Central memory CD4-positive, alpha-beta T cell (primary cell): ENCODE results near the gene SPAST.
"Not testable (repeated sequence)": the region's sequence is repeated elsewhere in the genome, so short reads cannot be mapped to it uniquely, and the experiment has no call there.

Experiments
- DNase-seq: peaks from one replicate; pipeline ENCODE4 v3.0.0; 2022

The SPAST gene

DNA sequence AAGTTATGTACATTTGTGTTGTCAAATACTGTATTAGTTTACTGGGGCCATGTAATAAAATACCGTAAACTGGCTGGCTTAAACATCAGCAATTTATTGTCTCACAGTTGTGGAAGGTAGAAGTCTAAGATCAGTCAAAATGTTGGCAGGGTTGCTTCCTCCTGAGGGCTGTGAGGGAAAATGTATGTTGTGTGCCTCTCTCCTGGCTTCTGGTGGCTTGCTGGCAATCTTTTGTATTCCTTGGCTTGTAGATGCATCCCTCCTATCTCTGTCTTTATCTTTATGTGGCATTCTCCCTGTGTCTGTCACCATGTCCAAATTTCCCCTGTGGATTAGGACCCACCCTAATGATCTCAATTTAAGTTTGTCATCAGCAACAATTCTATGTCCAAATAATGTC, 65.3 kb downstream of the SPAST start:
- DNase-seq: no peak

DNA sequence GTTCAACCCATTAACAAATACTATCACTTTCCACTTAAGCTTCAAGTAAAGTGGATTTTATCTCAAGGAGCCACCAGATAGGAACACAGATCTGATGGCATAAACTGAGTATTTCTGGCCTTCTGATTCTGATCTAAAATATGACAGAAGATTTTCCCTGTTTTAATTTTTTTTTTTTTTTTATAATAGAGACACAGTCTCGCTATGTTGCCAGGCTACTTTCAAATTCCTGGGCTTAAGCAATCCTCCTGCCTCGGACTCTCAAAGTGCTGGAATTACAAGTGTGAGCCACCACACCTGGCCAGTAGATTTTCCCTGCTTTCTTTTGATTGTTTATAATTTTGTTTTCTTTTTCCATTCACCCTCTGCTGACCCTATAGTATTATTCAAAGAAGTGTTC, 65.7 kb downstream of the SPAST start:
- no peak for DNase-seq

DNA sequence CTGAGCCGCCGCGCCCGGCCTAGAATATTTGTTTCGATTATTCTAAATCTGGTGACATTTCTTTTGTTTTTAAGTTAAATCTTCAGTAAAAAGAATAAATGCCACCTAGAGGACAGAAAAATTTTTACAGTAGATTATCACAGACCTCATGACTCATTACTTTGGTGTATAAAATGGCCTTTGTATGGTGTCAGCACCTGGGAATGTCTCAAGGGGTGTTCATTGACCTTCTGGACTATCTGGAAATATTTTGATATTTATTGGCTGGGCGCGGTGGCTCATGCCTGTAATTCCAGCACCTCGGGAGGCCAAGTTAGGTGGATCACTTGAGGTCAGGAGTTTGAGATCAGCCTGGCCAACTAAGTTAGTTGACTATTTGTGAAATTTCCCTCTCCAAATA, 72.1 kb downstream of the SPAST start:
- DNase-seq: peak; percentile 4

DNA sequence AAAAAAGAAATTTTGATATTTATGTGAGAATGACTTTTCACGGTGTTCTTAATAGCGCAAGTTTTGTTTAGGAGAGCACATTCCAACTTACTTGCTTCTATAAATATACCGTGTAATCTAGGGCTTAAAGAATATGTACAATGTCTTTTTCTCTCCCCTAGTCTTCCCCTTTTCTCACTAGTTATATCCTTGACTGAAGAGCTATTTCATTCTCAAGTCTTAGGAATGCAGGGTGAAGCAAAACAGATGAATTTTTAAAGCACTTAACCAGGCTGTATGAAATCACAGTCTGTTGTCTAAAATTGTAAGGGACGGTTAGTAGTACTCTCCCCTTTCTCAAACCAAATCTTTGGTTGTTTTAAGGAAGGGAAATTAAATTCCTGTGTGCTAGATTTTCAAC, 72.7 kb downstream of the SPAST start:
- no peak for DNase-seq

DNA sequence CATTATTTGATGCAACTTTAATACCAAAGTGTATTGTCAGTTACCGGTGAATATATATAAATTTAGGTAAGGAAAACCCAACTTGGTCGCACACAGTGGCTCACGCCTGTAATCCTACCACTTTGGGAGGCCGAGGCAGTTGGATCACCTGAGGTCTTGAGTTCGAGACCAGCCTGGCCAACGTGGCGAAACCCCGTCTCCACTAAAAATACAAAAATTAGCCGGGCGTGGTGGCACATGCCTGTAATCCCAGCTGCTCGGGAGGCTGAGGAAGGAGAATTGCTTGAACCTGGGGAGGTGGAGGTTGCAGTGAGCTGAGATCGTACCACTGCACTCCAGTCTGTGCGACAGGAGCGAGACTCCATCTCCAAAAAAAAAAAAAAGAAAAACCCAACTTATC, 88.2 kb downstream of the SPAST start:
- DNase-seq: not testable (repeated sequence)

DNA sequence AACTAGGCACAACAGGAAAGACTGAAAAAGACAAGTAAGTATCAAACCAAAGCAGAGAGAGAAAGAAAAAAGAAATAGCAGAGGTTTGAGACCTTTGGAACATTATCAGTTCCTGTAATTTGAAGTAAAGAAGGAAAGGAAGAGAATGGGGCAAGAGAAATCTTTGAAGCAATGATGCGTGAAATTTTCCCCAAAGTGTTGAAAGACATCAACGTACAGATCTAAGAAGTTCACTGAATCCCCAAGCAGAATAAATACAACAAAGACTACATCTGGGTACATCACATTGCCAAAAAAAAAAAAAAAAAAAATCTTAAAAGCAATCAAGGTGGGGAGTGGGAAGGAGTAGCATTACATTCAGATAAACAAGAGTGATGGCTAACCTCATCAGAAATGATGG, 96.3 kb downstream of the SPAST start:
- DNase-seq: no peak

DNA sequence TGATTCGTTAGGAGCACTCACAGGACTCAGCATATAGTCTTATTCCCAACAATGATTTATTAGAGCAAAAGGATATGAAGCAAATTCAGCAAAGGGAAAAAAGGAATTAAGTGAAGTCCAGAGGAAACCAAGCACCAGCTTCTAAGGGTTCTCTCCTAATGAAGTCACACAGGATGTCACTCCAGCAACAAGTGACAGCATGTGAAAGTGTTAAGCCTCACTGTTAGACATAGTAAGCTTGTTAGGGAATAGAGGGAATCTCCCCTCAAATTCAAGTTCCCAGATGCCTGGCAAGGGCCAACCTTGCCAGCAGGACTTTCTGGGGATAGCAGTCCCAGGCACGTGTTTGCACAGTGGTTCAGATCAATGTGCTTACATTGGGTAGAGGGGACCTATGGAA, 97.9 kb downstream of the SPAST start:
- DNase-seq: no peak

DNA sequence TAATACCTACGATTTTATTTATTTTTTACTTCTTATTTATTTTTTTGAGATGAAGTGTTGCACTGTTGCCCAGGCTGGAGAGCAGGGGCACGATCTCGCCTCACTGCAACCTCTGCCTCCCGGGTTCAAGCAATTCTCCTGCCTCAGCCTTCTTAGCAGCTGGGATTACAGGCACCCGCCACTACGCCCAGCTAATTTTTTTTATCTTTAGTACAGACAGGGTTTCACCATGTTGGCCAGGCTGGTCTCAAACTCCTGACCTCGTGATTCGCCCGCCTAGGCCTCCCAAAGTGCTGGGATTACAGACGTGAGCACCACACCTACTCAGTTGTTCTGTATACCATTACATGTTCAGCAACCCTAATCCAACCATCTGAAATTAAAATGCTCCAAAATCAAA, 100.9 kb downstream of the SPAST start:
- not testable (repeated sequence) for DNase-seq

DNA sequence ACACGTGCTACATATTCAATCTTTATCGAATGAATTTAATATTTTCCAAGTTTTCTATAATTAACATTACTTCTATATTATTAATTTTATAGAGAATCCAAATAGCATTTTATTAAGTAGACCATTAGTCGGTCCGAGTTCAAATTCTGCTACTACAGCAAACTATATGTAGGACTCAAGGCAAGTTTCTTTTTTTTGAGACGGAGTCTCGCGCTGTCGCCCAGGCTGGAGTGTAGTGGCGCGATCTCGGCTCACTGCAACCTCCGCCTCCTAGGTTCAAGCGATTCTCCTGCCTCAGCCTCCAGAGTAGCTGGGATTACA, 101.6 kb downstream of the SPAST start:
- not testable (repeated sequence) for DNase-seq

DNA sequence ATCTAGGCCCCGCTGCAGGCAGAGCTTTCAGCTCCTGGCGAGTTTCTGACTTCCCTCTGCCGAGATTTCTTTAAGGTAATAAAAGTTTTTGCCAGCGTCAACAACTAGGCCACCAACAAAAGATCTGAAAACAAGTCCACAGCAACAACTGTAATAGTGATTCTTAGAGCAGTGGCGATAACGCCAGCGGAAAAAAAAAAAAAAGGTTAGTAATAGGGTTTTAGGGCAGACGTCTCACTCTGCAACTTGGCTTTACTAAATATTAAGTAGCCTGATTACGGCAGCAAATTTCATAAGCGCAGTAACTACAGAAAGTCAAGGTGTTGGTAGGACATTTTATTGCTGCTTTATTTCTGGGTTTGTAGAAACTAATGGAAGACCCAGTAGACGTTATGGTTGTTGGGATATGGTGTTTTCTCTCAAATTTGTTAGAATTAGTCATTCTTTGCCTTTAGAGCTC, 102.8 kb downstream of the SPAST start:
- DNase-seq: no peak

DNA sequence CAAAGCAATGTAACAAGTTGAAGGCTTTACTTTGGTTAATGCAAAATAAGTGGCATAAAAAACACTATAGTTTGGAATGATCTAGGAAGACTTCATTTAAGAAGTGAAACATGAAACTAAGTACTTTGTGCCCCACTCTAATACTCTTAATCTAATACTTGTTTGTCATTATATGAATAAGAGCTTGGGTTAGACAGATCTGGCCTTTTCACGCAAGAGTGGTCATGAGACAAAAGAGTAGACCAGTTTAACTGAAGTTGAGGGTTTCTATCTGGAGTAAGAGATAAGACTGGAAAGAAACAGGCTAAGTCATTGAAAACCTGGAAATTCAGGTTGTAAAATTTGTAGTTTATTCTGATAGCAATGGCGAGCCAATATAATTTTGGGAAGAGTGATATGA, 105.2 kb downstream of the SPAST start:
- no peak for DNase-seq

DNA sequence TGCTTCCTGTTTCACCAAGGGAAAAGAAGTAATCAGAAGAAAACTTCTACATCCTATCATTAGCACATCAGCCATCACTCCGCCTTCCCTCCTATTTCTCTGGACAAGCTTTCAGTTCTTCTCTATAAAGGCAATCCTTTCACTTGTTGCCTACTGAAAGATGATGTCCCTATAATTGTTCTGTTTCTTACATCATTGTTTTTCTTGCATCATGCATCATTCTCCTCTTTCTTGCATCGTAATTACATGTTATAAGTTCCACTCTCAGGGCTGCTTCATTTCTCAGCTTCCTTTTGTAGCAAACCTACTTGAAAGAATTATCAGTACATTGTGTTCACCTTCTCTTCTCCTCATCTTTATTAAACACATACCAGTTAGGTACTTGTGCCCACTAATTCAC, 109.5 kb downstream of the SPAST start:
- DNase-seq: no peak

DNA sequence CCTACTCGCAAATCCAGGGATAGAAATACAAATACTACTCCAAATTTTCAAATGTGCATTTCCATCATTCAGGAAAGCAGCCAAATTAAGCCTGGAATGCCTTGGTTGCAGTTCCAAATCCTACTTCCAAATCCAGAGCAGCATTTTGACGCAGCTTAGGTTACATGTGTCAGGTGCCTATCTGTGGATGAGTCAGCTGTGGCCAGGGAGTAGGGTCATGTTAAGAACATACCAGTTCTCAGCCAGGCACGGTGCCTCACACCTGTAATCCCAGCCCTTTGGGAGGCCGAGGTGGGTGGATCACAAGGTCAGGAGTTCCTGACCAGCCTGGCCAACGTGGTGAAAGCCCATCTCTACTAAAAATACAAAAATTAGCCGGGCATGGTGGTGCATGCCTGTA, 119.3 kb downstream of the SPAST start:
- DNase-seq: no peak

DNA sequence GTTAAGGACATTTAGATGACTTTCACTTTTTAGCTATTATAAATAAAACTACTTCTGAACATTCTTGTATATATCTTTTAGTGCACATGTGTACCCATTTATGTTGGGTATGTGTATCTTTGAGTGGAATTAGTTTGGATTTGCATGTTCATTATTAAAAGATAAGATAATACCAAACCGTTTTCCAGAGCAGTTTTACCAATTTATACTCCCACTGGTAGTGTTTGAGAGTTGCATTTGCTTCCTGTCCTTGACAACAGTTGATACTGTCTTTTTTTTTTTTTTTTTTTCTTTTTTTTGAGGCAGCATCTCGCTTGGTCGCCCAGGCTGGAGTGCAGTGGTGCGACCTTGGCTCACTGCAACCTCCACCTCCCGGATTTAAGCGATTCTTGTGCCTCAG, 125.7 kb downstream of the SPAST start:
- no peak for DNase-seq

DNA sequence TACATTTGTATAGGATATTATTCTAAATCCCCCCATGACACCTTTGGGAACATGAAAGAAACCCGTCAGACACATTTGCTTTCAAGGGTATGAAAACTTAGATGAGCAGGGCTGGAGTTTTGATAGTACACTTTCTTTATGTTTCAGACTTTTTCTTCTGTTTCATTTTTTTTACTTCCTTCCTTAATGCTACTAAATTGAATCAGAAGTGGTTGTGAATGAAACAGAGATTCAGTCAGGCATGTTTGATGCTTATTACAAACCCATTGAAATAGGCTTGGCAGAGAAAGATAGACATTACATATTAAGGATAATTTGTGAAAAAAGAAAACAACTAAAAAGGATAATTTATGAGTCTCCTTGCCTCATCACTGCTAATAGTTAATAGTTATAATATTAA, 129.1 kb downstream of the SPAST start:
- no peak for DNase-seq

DNA sequence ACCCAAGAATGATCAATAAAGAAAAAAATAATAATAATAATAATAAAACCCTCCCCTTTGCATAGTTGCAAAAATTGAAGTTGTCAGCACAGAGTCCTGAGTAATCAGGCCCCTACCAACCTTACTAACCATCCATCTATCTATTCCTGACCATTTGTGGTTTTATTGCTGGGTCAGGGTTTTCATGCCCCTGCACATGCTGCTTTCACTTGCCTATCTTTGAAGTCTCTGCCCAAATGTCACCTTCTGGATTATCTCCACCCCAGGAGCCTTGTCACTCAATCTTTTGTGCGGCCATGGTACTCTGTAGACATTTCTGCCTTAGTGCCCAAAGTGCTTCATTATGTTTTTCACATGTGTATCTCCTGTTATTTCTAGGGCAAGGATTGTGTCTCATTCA, 137.5 kb downstream of the SPAST start:
- no peak for DNase-seq

DNA sequence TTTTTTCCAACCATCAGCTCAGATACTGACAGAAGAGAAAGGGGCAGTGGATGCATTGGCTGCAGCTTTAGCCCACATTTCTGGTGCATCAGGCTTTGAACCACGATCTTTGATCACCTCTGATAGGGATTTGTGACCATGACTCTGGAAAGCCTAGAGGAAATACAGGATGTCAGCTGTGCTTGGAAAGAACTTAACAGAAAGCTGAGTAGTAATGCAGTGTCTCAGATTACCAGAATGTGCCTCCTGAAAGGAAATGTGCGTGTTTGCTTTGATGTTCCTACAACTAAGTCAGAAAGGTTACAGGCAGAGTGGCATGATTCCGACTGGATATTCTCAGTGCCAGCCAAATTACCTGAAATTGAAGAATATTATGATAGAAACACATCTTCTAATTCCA, 140.1 kb downstream of the SPAST start:
- not testable (repeated sequence) for DNase-seq
